ENCODE data around the gene GALNT18.

GALNT18 gene

GRCh38 chr11:11400121-11400520 lies 221.7 kb downstream of the GALNT18 start:
- H3K79me2 ChIP-seq (ENCODE audit: low read length): no peaks in the 10 kb centered on the region
- H3K9ac ChIP-seq (ENCODE audit: low read length): no peak overlapping the region
- no peak for DNase-seq
- no peak overlapping the region for H3K4me3 ChIP-seq (ENCODE audit: low read length)
- no peaks in the 10 kb centered on the region for H3K9me2 ChIP-seq (replicated peaks; ENCODE audit: insufficient read depth, low read length)
- no peaks in the 10 kb centered on the region for H3F3A ChIP-seq (ENCODE audit: insufficient read depth, low read length)
- H3K4me2 ChIP-seq (ENCODE audit: low read depth, low read length): no peak overlapping the region
- H3K9me3 ChIP-seq (replicated peaks; ENCODE audit: insufficient read depth, low read length): no peaks in the 10 kb centered on the region
- H2AFZ ChIP-seq (ENCODE audit: low read length): no peak overlapping the region
- no peaks in the 10 kb centered on the region for H3K4me1 ChIP-seq (ENCODE audit: low read length)
- no peaks in the 10 kb centered on the region for H3K27me3 ChIP-seq (replicated peaks; ENCODE audit: insufficient read depth, low read length)
- no peaks in the 10 kb centered on the region for H3K36me3 ChIP-seq (replicated peaks; ENCODE audit: insufficient read depth, low read length)
- no peaks in the 10 kb centered on the region for H4K20me1 ChIP-seq (ENCODE audit: insufficient read depth, low read length)
- H3K27ac ChIP-seq (ENCODE audit: low read length): no peak overlapping the region
- no peak for TF ChIP-seq EZH2phosphoT487 (IDR thresholded peaks at IDR 0.05; ENCODE audit: low read length)
- no peak for TF ChIP-seq EZH2 (optimal IDR thresholded peaks at IDR 0.05; ENCODE audit: low read depth, low read length)
- no peak for TF ChIP-seq CTCF (IDR thresholded peaks at IDR 0.05; ENCODE audit: low read length)

GRCh38 chr11:11397781-11398180 lies 224.0 kb downstream of the GALNT18 start:
- no peak overlapping the region for H3K4me2 ChIP-seq (ENCODE audit: low read depth, low read length)
- no peaks in the 10 kb centered on the region for H3K27me3 ChIP-seq (replicated peaks; ENCODE audit: insufficient read depth, low read length)
- no peak for TF ChIP-seq EZH2 (optimal IDR thresholded peaks at IDR 0.05; ENCODE audit: low read depth, low read length)
- no peak for TF ChIP-seq EZH2phosphoT487 (IDR thresholded peaks at IDR 0.05; ENCODE audit: low read length)
- no peak for TF ChIP-seq CTCF (IDR thresholded peaks at IDR 0.05; ENCODE audit: low read length)

GRCh38 chr11:11397036-11397415 lies 224.8 kb downstream of the GALNT18 start:
- DNase-seq: no peak
- H2AFZ ChIP-seq (ENCODE audit: low read length): no peak overlapping the region
- no peak overlapping the region for H3K9ac ChIP-seq (ENCODE audit: low read length)
- TF ChIP-seq CTCF (IDR thresholded peaks at IDR 0.05; ENCODE audit: low read length) (no peak), EZH2 (optimal IDR thresholded peaks at IDR 0.05; ENCODE audit: low read depth, low read length) (no peak), EZH2phosphoT487 (IDR thresholded peaks at IDR 0.05; ENCODE audit: low read length) (no peak)
- no peaks in the 10 kb centered on the region for H3K27me3 ChIP-seq (replicated peaks; ENCODE audit: insufficient read depth, low read length)
- H3K4me2 ChIP-seq (ENCODE audit: low read depth, low read length): no peak overlapping the region
- H3K27ac ChIP-seq (ENCODE audit: low read length): no peak overlapping the region
- H3K9me3 ChIP-seq (replicated peaks; ENCODE audit: insufficient read depth, low read length): no peaks in the 10 kb centered on the region
- H3F3A ChIP-seq (ENCODE audit: insufficient read depth, low read length): no peaks in the 10 kb centered on the region
- no peaks in the 10 kb centered on the region for H3K9me2 ChIP-seq (replicated peaks; ENCODE audit: insufficient read depth, low read length)
- no peaks in the 10 kb centered on the region for H4K20me1 ChIP-seq (ENCODE audit: insufficient read depth, low read length)
- no peaks in the 10 kb centered on the region for H3K79me2 ChIP-seq (ENCODE audit: low read length)
- H3K4me3 ChIP-seq (ENCODE audit: low read length): no peak overlapping the region
- H3K36me3 ChIP-seq (replicated peaks; ENCODE audit: insufficient read depth, low read length): no peaks in the 10 kb centered on the region
- H3K4me1 ChIP-seq (ENCODE audit: low read length): no peaks in the 10 kb centered on the region

More at GRCh38 chr11:11397781-11398180, 224.0 kb downstream of the GALNT18 start:
- Histone ChIP-seq H2AFZ (ENCODE audit: low read length) (no peak overlapping the region), H3K4me1 (ENCODE audit: low read length) (no peaks in the 10 kb centered on the region), H4K20me1 (ENCODE audit: insufficient read depth, low read length) (no peaks in the 10 kb centered on the region), H3K9me3 (replicated peaks; ENCODE audit: insufficient read depth, low read length) (no peaks in the 10 kb centered on the region), H3K36me3 (replicated peaks; ENCODE audit: insufficient read depth, low read length) (no peaks in the 10 kb centered on the region), H3K9ac (ENCODE audit: low read length) (no peak overlapping the region), H3K9me2 (replicated peaks; ENCODE audit: insufficient read depth, low read length) (no peaks in the 10 kb centered on the region), H3F3A (ENCODE audit: insufficient read depth, low read length) (no peaks in the 10 kb centered on the region), H3K27ac (ENCODE audit: low read length) (no peak overlapping the region), H3K4me3 (ENCODE audit: low read length) (no peak overlapping the region), H3K79me2 (ENCODE audit: low read length) (no peaks in the 10 kb centered on the region)
- DNase-seq: no peak
